ENCODE measurements around the gene CZIB. TPM values are rescaled to one million over a fixed set of nuclear protein-coding genes. Genes with fewer than 3 reads are reported as not detected.

Gene CZIB
- total and polyA plus RNA-seq, 2 of the 13 experiments (the other 11 are each of a cell fraction or from before 2014, with no cell fraction given), result 49.2 to 67.0 TPM

- TF ChIP-seq HMGXB3 (CRISPR knock-in tag; IDR thresholded peaks at IDR 0.05; ENCODE audit: borderline replicate concordance) (peak; percentile 29), YEATS4 (CRISPR knock-in tag; IDR thresholded peaks at IDR 0.05; ENCODE audit: borderline replicate concordance) (peak; percentile 99), MZF1 (CRISPR knock-in tag; IDR thresholded peaks at IDR 0.05; ENCODE audit: borderline replicate concordance) (peak; percentile 55; the same call in 1 of the 2 replicates), ZNF580 (CRISPR knock-in tag; IDR thresholded peaks at IDR 0.05; ENCODE audit: borderline replicate concordance, low read depth) (peak; percentile 60; the same call in 1 of the 2 replicates), NCOA1 (CRISPR knock-in tag; IDR thresholded peaks at IDR 0.05) (0 out of 2 replicates have a peak, but pooled peaks have one; percentile 69), TEAD2 (CRISPR knock-in tag; IDR thresholded peaks at IDR 0.05) (0 out of 2 replicates have a peak, but pooled peaks have one; percentile 87), CENPX (CRISPR knock-in tag; IDR thresholded peaks at IDR 0.05) (no peak), ZNF281 (CRISPR knock-in tag; IDR thresholded peaks at IDR 0.05; ENCODE audit: borderline replicate concordance) (peak; percentile 47; the same call in 1 of the 2 replicates), DNMT3B (CRISPR knock-in tag; conservative IDR thresholded peaks at IDR 0.05) (no peak), ZNF317 (CRISPR knock-in tag; IDR thresholded peaks at IDR 0.05) (peak; percentile 77; the same call in 1 of the 2 replicates), ZNF784 (CRISPR knock-in tag; IDR thresholded peaks at IDR 0.05; ENCODE audit: borderline replicate concordance) (peak; percentile 97), SP4 (CRISPR knock-in tag; IDR thresholded peaks at IDR 0.05) (peak; percentile 81), TFE3 (CRISPR knock-in tag; IDR thresholded peaks at IDR 0.05) (no peak; the same call in 1 of the 2 replicates), ZNF296 (CRISPR knock-in tag; conservative IDR thresholded peaks at IDR 0.05) (no peak), ZNF232 (CRISPR knock-in tag; IDR thresholded peaks at IDR 0.05; ENCODE audit: borderline replicate concordance) (peak; percentile 82; the same call in 1 of the 2 replicates)
Observed at GRCh38 chr1:53220171-53220961, at the start of gene CZIB (continued).

Measured in HepG2 (cell line).